ENCODE data around the gene BLNK.

DNA sequence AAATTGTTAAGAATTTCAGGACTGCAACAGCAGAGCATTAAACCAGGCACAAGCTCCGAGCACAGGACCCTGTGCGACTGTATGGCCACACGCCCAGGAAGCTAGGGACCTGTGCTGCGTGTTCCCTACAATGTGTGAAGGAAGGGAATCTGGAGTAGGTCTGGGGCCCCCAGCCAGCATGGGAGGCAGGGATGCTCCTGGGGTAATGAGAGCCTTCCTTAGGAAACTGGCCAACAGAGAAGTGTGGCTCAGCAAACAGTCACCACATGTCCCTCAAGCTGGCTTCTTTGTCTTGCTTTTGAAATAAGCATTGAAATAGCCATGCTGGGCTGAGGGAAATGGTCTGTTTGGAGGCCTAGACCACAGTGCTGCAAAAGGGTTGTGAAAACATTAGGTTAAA, 8.2 kb downstream of the BLNK start:
- no peak for TF ChIP-seq POLR2A (IDR thresholded peaks at IDR 0.05)
- no peak for TF ChIP-seq POLR2AphosphoS5 (IDR thresholded peaks at IDR 0.05)
- TF ChIP-seq, protein P1, sequence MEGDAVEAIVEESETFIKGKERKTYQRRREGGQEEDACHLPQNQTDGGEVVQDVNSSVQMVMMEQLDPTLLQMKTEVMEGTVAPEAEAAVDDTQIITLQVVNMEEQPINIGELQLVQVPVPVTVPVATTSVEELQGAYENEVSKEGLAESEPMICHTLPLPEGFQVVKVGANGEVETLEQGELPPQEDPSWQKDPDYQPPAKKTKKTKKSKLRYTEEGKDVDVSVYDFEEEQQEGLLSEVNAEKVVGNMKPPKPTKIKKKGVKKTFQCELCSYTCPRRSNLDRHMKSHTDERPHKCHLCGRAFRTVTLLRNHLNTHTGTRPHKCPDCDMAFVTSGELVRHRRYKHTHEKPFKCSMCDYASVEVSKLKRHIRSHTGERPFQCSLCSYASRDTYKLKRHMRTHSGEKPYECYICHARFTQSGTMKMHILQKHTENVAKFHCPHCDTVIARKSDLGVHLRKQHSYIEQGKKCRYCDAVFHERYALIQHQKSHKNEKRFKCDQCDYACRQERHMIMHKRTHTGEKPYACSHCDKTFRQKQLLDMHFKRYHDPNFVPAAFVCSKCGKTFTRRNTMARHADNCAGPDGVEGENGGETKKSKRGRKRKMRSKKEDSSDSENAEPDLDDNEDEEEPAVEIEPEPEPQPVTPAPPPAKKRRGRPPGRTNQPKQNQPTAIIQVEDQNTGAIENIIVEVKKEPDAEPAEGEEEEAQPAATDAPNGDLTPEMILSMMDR (IDR thresholded peaks at IDR 0.05): no peak
- TF ChIP-seq EP300 (IDR thresholded peaks at IDR 0.05): no peak
